GM19238 (cell line): ENCODE measurements around the gene CRLF1.
"Not testable (repeated sequence)": the region's sequence is repeated elsewhere in the genome, so short reads cannot be mapped to it uniquely, and the experiment has no call there.

Source experiments
- DNase-seq: peaks from one replicate; pipeline ENCODE4 v3.0.0; 2011; ENCODE audit warnings: low spot score; ENCODE audit not compliant: insufficient read length

CRLF1 gene

DNA sequence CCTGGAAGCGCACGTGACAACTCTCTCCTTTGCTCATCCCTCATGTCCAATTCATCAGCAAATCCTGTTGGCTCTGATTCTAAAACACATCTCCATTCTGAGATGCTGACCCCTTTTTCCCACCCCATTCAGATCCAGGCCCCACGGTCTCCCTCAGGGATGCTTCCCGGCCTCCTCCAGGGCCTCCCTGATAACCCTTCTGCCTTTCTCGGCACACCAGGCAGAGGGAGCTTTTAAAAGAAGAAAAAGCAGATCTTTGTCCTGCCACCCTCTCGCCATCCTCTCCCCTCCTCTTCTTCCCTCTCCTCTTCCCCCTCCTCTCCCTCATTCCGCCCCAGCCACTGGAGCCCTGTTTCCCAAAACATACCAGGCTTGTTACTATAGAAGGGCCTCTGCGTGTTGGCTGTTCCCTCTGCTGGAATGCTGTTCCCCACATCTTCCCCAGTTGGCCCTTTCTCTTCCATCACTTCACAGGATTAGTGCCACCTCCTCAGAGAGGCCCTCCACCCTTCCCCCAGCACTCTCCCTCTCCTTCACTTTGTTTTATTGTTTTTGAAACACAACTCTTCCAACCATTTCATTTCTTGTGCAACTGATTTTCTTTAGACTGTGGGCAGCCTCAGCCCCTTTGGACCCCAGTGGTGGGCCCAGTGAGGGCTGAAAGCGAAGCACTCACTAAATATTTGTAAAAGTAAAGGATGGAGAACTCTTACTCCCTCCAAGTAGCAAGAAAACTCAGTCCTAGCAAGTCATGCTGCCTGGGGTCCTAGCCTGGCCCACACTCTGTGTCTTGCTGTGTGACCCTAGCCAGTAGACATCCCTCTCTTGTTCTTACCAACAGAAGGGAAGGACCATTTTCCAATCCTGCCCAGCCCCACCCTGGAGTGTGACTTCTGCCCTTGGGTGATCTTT, 2.5 kb upstream of the CRLF1 start:
- no peak for DNase-seq

- DNase-seq: no peak
Measured at GRCh38 chr19:18608102-18608804, 1.7 kb upstream of the CRLF1 start.

DNA sequence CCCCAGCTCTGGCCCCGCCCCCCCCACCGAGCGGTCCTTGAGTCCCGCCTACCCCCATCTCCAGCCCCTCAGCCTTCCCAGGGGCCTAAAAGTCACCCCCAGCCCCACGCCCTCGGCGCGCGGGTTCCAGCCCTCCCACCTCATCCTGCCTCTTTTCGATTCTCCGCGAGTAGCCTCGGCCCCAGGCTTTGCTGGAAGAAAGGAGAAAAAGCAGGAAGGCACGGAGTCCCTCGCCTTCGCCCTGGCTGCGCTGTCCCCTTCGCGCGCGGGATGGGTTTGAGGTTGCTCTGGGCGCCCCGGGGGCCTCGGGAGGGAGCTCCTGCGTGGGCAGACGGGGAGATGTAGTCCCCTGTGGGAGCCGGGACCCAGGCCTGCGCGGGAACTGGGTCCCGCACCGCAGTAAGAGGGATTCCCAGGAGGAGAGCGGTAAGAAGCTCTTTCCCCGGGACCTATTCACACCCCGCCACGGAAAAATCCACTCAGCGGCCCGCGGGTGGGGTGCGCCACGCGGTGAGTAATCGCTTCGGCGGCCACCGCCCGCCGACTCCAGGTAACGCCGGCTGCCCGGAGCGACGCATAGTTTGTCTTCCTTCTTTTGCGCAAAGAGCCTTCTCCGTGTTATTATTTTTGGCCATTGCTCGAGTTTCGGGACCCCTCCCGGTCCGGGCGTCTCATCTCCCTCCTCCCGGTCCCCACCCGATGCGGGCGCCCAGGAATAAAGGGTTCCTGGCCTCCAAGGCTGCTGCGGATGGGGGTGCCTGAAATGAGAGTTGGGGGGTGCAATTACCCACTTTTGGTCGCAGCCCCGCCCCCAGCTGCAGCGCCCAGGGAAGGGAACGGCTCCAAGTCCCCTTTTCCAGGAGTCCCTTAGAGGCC, 865 bp upstream of the CRLF1 start:
- no peak for DNase-seq

GRCh38 chr19:18605546-18606280, 886 bp downstream of the CRLF1 start:
- no peak for DNase-seq

- DNase-seq: no peak
Measured at GRCh38 chr19:18605196-18605545, 1.4 kb downstream of the CRLF1 start.

GRCh38 chr19:18604820-18605159, 1.8 kb downstream of the CRLF1 start:
- no peak for DNase-seq

- no peak for DNase-seq
Measured at GRCh38 chr19:18603958-18604819, 2.4 kb downstream of the CRLF1 start.

DNA sequence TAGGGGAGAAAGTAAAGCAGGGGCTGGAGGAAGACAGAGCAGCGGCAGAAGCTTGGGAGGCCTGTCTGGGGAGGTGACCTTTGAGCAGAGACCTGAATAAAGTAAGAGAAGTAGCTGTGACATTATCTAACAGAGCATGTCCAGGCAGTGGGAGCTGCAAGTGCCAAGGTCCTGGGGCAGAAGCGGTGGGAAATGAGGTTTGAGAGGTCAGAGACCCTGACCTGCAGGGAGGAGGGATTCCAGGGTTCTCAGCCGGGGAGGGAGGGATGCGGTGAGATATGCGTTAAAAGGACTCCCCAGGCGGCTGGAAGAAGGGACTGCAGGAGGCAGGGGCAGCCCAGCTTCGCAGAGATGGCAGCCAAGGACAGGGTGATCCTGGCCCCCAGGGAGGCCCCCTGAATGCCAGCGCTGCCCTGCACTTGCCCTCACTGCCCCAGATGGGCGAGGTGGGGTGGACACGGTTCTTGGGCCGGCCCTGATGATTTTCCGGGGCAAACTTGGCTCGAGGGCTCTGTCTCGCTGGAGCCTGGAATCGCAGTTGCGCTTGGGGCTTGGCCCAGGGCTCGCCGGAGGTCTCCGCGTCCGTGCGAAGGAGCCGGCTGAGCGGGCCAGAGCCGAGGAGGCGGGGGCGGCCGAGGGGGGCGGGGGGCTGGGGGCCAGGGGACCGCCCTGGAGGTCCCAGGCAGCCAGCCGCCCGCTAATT, 3.2 kb downstream of the CRLF1 start:
- no peak for DNase-seq

- no peak for DNase-seq
Measured at GRCh38 chr19:18601875-18602274, 4.7 kb downstream of the CRLF1 start.

GRCh38 chr19:18600692-18601397, 5.8 kb downstream of the CRLF1 start:
- DNase-seq: not testable (repeated sequence)

DNA sequence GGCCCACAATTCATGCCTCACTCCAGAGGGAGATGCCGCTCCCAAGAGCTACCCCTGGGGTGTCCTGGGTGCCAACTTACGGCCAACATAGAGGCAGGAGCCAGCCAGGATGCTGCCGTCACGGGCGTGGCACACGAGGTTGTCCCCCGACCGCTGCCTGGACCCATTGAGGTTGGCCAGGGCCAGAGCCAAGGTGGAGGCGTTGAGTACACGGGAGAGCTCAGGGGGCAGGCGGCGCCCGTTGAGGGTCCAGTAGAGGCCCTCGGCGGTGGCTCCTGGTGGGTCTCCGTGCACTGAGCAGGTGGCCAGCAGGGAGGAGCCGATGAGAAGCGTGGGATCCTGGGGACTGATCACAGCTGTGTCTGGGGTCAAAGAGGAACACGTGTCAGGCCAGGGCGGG, 7.1 kb downstream of the CRLF1 start:
- DNase-seq: no peak

- no peak for DNase-seq
Measured at GRCh38 chr19:18597809-18598660, 8.6 kb downstream of the CRLF1 start.

- no peak for DNase-seq
Measured at GRCh38 chr19:18596752-18597157, 9.8 kb downstream of the CRLF1 start.

DNA sequence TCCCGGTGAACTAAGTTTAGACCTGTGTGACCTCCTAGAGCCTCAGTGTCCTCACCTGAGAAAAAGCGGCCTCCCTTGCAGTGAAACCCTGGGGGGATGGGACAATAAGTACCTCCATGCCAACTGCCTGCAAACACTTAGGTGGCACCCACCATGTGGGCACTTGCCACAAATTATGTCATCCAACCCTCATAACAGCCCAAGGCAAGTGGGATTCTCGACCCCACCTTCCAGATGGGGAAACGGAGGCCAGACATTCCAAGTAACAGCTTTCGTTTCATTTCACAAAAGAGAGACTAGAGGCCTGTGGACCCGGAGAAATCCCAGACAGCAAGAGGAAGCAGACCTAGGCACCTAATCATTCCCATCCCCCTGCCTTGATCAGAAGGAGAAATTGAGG, 11.1 kb downstream of the CRLF1 start:
- no peak for DNase-seq

DNA sequence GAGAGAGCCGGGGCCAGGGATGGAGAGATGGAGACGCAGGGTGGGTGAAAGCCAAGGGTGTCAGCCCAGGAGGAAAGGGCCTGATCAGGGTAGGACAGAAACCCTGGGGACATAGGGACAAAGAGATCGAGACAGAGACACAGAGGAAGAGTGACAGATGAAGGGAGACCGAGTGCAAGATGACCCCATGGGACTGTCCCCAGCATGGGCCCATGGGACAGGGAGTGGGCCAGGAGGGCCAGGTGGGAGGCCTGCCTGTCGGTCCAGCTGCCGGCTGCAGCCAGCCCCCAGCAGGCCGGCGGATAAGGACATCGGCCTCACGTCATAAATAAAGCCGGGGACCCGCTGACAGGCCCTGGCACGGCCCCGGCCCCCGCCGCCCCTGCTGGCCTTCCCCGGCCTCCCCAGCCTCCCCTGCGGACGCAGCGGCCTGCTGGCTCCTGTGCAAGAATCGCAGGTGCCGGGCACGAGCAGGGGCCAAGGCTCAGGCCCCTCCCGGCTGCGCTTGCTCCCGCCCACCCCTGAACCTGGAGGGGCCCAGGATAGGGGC, 11.7 kb downstream of the CRLF1 start:
- no peak for DNase-seq

DNA sequence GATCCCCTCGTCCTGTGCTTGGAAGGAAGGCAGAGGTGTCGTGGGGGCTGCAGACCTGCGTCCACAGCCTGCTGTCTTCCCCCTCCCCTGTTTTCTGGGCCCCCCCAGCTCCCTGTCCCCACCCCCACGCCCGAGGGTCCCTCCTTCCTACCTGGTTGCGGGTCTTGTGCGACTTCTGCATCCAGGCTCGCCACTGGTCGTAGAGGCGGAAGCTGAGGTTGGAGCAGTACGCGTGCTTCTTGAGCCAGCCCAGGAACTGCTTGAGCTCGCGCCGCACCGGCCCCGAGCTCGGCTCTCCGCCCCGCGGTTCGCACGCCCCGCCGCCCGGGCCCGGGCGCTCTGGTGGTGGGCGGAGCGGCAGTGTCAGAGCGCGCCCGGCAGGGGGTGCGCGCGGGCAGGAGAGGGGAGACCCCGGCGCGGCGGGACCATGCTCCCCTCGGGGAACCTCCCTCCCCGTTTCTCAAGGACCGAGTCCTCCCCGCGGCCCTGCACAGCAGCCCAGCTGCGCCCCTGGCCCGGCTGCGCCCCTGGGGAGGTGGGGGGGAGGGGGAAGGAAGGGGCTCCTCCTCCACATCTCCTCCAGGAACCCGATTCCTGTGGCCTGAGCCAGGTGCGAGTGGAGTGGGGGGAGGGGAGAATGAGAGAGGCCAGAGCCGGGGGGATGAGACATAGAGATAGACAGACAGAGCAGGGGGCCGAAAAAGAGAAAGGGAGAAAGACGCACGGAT, 12.3 kb downstream of the CRLF1 start:
- peak; percentile 93 for DNase-seq
